HK-2 (cell line): ENCODE results near the gene TMEM120A.
"Not testable (repeated sequence)": the region's sequence is repeated elsewhere in the genome, so short reads cannot be mapped to it uniquely, and the experiment has no call there.

Experiments
- DNase-seq: peaks from one replicate; pipeline ENCODE4 v3.0.0-alpha.2; 2018; ENCODE audit not compliant: unreplicated experiment

TMEM120A gene

GRCh38 chr7:75994388-75995051 is at the start of gene TMEM120A:
Gene TMEM120A, minus strand, starts transcription at chr7:75994595. Its CDS starts 25 bp downstream, at chr7:75994570.
- peak; percentile 97 for DNase-seq

DNA sequence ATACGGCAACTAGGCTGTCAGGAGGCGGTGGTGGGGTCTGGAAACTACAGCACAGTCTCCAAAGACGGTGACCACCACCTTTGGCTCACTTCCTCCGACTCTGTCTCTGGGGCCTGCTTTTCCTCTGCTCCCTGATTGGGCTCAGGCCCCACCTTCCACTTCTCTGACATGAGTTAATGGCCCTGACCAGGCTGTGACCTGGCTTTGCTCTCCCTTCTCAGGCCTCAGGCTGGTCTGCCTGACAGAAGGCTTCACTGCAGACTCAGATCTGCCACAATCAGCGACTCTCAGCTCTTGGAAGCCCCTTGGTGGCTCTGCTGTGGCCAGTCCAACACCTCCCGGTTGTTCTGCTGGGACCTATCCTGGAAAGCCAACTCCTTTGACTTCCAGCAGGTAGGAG is 45.7 kb upstream of the TMEM120A start:
- DNase-seq: no peak

DNA sequence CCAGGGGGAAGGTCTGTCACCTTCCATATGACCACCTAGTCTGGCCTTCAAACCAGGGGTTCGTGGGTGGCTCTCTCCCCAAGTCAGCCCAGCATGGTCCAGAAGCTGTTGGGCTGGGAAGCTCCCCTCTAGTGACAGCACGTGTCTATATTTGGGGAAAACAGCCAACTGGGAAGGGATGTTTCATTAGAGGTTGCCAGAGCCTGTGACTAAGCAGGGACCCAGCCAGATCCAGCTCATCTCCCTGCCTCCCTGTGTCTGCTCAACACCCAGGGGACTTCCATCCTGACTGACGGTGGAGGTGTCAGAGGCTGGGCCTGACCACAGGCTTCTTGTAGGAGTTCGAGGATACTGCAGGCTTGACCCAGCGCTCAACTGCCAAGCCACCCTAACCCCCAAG is 42.9 kb upstream of the TMEM120A start:
- DNase-seq: peak; percentile 65

GRCh38 chr7:76031964-76032363 is 37.6 kb upstream of the TMEM120A start:
- DNase-seq: no peak

GRCh38 chr7:76029682-76030081 is 35.3 kb upstream of the TMEM120A start:
- not testable (repeated sequence) for DNase-seq

DNA sequence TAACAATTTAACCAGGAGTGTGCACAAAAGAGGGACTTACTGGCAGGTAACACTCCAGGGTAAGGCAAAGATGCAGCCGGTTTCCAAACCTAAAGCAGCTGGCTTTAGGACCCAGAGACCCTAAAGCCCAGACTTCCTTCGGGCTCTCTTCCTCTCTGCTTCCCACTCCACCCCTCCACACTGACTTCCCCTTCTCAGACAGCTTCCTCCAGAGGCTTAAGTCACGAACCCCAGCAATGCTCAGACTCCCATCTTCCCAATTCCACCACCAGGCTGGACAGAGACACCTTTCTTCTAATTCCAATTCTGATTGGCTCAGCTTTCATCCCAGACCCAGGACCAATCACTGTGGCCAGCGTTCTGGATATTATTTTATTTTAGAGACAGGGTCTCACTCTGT is 28.6 kb upstream of the TMEM120A start:
- DNase-seq: no peak

- DNase-seq: no peak
Observed at GRCh38 chr7:76022026-76022780, 27.8 kb upstream of the TMEM120A start.

- DNase-seq: peak; percentile 68
Observed at GRCh38 chr7:76020031-76020714, 25.8 kb upstream of the TMEM120A start.

- not testable (repeated sequence) for DNase-seq
Observed at GRCh38 chr7:76018520-76018919, 24.1 kb upstream of the TMEM120A start.

DNA sequence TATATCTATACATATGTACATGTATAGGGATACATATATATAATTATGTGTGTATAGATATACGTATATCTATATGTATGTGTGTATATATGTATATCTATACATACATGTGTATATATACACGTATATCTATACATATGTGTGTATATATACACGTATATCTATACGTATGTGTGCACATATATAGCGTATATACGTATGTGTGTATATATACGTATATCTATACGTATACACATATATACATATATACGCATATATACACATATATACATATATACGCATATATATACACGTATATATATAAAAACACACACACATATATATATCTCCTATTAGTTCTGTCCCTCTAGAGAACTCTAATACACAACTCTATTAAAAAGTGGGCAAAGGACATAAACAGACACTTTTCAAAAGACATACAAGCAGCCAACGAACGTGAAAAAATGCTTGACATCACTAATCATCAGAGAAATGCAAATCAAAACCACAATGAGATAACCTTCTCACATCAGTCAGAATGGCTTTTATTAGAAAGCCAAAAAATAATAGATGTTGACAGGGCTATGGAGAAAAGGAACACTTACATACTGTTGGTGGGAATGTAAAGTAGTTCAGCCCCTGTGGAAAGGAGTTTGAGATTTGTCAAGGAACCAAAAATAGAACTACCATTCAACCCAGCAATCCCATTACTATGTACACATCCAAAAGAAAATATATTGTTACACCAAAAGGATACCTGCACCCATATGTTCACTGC is 22.0 kb upstream of the TMEM120A start:
- no peak for DNase-seq

GRCh38 chr7:76011442-76011861 is 17.1 kb upstream of the TMEM120A start:
- DNase-seq: no peak

- no peak for DNase-seq
Observed at GRCh38 chr7:76009672-76010600, 15.5 kb upstream of the TMEM120A start.

DNA sequence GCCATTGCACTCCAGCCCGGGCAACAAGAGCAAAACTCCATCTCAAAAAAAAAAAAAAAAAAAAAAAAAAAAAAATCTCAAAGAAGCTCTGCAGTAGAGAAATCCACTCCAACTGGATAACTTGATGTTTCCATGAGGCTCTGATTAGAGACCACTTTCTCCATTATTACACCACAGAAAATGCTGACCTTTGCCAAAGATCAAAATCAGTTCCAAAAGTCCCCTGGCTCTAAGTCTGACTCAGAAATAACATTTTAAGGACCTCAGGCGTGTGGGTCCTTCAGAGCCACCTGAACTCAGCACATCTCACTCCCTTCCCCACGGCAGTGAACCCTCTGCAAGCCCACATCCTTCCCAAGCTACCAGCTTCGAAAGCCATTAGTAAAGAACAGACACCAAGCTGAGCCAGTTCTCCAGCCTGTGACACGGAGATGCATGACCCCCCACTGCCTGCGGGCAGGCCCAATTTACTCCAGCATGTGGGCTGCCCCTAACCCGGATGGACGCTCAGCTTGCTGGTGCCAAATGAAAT is 13.8 kb upstream of the TMEM120A start:
- DNase-seq: no peak

DNA sequence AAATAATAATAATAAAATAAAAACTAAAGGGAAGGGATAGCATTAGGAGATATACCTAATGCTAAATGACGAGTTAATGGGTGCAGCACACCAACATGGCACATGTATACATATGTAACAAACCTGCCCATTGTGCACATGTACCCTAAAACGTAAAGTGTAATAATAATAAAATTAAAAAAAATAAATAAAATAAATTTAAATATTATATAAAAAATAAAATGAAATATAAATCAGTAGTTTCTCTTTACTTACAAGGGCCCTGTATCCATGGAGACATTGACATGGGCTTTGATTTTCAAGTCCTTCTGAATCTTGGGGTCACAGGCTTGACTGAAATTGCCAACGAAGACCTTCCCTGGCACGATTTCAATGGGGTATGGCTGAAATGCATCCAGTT is 10.6 kb upstream of the TMEM120A start:
- DNase-seq: not testable (repeated sequence)

DNA sequence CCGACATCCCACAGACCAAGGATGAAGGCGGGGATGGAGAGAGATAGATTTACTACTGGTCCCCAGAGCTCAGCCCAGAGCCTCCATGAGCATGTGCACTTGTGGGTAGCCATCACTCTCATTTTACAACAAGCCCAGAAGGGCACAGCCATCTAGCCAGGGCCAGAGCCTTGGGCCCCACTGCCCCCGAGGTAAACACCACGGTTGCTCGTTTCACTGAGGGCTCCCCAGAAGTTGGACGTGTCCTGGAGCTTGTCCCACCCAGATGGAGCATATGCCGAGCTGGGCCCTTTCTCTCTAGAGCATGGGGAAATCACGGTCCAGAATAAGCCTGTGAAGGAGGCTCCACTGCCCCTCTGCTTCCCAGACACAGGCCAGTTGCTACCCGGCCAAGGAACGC is 9.0 kb upstream of the TMEM120A start:
- DNase-seq: no peak

GRCh38 chr7:76002822-76003221 is 8.4 kb upstream of the TMEM120A start:
- no peak for DNase-seq

DNA sequence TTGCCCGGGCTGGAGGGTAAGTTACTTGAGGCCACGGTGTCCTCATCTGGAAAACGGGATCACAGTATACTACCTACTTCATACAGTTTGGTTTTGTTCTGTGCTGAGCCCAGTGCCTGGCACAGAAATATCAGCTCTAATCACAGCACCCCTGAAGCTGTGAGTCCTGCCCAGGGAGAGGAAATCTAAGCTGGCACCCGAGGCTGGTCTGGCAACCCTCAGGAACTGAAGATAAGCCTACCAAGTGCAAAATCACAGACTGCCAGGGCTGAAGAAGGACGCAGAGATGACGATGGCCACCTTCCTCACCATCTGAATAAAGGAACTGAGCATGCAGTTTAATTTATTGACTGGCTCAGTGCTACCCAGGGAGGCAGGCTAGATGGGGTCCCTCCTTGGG is 7.7 kb upstream of the TMEM120A start:
- DNase-seq: no peak

DNA sequence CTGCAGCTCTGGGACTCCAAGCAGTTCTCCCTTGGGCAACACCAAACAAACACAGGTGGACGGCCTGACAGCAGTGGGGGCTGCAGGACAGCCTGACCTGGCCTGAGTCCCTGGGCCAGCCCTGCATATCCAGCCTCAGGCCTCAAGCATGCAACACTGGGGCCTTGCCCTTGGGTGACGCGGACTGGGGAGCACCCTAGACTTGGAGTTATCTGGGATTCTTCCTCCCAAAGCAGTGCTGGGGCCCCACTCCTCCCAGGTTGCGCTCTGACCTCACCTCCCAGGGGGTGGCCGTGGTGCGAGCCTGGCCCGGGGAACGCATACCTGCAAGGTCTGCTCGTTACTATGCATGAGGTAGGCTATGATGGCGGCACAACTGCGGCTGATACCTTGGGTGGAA is 6.2 kb upstream of the TMEM120A start:
- DNase-seq: no peak

- no peak for DNase-seq
Observed at GRCh38 chr7:75998038-75998437, 3.6 kb upstream of the TMEM120A start.

- DNase-seq: no peak
Observed at GRCh38 chr7:75996476-75996875, 2.1 kb upstream of the TMEM120A start.

DNA sequence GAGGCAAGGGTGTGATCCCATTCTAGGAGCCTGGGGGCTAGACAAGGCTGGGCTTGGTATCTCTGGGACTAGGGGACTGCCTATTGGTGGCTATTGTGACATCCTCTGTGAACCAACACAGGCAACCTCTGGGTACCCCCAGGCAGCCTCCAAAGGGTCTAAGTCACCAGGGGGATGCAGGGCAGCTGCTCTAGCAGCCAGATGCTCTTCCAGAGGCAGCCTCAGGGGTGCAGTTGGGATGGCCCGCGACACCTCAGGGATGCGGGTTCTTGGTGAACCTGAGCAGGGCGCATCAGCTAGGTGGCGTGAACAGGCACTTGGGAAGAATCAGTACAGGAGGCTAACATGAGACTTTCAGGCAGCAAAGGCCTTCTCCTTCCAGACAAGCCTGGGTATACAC is 1.6 kb upstream of the TMEM120A start:
- DNase-seq: no peak
